RKO (cell line): Measurements from ENCODE around the gene PLA2G2D.

Source experiments
- DNase-seq: peaks from one replicate; pipeline ENCODE4 v3.0.0-alpha.2; 2016; ENCODE audit warnings: low spot score

PLA2G2D gene, protein sequence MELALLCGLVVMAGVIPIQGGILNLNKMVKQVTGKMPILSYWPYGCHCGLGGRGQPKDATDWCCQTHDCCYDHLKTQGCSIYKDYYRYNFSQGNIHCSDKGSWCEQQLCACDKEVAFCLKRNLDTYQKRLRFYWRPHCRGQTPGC

DNA sequence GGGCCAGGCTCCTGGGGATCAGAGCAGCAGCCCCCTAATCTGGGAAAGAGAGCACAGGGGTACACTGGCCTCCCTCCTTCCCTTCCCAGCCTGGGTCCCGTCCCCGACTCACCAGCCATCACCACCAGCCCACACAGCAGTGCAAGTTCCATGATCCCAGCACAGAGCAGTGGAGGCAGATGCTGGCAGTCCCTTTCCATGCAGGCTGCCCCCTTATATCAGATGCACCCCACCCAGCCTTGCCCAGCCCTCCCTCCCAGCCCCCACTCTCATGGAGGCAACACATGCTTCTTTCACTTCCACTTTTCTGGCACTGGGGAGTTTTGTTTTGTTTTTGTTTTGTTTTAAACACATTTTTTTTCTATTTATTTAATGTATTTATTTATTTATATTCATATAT is at the start of gene PLA2G2D:
Gene PLA2G2D, minus strand, starts transcription at position 190 of the 400 bp plus-strand sequence. Its CDS starts 38 bp downstream, at position 152.
- no peak for DNase-seq

DNA sequence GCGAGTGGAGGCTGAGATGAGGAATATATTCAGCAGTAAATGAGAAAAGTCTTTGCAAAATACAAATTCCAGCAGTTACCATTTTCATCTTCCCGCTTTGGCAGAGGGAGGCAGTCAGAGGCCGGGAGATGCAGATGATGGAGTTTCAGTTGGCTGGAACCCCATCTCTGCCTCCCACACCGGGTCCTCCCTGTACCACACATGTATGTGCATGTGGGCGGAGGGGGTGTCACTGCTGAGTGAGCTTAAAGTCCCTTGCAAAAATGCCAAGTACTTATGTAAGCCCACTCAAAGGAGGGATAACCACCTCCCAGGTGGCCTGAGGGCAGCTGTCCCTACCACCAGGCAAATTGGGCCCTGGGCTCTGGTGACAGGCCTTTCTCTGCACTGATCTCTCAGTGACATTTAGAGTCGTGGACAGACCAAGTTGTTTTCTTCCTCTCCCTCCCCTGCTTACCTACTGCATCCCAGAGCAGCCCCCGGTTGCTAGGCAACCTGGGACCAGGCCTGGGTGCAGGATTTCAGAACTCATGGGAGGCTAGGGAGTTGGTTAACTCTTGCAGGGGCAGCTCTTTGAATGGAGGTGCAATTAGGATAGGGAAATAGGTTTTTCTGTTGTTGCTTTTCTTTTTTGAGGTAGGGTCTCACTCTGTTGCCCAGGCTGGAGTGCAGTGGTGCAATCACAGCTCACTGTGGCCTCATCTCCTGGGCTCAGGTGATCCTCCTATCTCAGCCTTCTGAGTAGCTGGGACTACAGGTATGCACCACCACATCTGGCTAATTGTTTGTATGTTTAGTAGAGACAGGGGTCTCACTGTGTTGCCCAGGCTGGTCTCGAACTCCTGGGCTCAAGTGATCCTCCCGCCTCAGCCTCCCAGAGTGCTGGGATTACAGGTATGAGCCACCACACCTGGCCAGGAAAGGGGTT is 49.5 kb upstream of the PLA2G2D start:
- no peak for DNase-seq

DNA sequence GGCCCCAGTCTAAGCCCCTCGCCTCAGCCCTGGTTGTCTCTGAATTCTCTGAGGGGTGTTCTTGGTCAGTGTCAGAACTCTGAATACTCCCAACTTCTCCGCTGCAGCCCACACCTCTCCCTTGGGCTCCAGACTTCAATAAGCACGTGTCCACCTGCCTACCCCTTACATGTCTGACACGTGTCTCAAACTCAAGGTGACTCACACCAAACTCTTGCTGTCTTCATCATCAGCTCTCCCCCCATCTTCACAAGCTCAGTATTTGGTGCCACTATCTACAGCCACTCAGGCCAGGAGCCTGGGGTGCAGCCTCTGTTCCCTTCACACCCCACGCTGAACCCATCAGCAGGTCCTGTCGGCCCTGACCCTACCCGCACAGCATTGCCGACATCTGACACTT is 47.8 kb upstream of the PLA2G2D start:
- DNase-seq = no peak

DNA sequence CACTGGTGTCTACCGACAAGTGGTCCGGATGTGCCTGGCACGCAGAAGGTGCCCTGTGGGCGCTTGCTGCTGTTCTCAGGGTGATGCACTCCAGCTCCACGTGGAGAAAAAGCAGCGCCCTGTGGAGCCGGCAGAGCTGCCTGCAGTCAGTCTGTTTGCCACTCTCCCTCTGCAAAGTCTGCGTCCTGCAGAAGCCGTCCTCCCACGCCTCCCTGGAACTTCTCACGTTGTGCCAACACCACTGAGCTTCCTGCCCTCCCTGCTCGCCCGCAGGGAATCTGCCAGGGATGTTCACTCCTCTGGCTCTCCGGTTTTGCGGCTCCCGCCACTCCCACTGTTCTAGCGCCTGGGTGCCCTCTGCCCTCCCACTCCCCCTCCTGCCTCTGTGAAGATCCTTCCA is 46.7 kb upstream of the PLA2G2D start:
- DNase-seq = no peak

- DNase-seq = peak; percentile 5
Measured at GRCh38 chr1:20165522-20165951, 46.2 kb upstream of the PLA2G2D start.

DNA sequence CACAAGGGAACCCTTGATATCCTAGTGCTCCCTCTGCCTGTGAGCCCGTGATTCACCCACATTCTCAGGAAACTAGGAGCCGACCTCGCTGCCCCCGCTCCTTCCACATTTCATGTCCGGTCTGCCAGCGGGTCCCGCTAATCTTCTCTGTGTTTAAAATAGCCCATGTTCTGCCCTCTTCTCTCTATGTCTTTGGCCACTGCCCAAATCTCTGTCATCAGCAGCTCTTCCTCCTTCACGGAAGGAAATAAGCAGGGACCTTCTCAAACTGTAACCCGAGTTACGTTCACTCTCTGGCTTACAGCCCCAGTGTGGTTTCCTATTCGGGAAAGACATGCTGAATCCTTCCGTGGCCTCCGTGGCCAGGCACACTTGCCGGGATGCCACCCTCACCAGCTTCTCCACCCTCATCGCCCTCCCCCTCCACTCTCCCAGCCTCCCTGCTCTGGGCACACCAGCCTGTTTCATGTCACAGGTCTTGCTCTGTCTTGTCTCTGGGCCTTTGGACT is 45.4 kb upstream of the PLA2G2D start:
- no peak for DNase-seq

GRCh38 chr1:20160034-20160433 is 40.7 kb upstream of the PLA2G2D start:
- no peak for DNase-seq

- DNase-seq = no peak
Measured at GRCh38 chr1:20158358-20159070, 39.2 kb upstream of the PLA2G2D start.

DNA sequence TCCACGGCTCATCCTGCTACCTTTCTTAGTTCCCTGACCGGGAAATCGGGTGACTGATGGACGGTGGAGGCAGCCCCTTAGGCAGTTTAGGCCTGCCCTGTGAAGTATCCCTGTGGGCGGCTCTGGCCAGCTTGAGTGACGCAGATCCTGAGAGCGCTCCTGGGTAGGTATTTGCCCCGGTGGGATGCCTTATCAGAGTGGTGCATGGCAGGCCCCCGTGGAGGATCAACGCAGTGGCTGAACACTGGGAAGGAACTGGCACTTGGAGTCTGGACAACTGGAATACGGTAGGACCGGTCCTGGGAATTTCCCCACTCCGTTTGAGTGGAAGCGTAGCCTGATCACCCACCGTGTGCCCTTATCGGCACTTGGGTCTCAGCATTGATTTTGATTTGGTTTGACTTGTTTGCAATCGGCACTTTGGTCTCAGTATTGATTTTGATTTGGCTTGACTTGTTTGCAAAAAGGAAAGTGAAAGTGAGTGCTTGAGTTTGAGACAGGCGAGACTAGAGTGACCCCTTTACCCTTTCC is 35.0 kb upstream of the PLA2G2D start:
- no peak for DNase-seq

DNA sequence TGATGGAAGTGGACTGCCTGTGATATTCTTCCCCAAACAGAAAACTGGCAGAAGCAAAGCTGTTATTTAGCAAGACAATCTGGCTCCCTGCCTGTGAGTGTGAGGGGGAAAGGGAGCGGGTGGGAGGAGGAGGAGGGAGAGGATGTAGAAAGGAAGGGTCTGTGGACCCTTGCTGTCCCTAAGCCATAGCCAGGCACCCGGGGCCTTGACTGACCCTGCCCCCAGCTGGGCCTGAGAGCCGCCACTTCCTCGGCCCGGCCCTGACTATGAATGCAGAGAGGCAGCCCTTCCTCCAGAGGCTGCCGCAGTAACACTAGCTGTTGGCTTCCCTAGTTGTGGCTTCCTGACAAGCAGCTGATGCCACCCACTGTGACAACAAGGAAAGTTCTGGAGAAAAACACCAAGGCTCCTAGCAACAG is 33.7 kb upstream of the PLA2G2D start:
- no peak for DNase-seq

DNA sequence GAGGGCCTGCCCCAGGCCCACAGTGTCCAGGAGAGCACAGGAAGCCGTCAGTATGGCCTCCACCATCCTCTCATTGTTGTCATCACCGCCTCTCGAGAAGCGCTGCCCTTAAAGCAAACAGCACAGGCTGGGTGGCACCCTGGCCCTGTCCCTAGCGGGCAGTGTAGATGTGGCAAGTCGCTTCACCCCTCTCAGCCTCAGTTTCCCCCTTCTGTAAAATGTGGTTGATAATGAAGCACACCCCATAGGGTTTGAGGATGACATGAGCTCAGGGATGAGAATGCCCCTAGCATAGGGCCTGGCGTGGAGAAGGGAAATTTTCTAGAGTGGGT is 33.2 kb upstream of the PLA2G2D start:
- DNase-seq = no peak

GRCh38 chr1:20151906-20152598 is 32.7 kb upstream of the PLA2G2D start:
- DNase-seq = peak; percentile 81

DNA sequence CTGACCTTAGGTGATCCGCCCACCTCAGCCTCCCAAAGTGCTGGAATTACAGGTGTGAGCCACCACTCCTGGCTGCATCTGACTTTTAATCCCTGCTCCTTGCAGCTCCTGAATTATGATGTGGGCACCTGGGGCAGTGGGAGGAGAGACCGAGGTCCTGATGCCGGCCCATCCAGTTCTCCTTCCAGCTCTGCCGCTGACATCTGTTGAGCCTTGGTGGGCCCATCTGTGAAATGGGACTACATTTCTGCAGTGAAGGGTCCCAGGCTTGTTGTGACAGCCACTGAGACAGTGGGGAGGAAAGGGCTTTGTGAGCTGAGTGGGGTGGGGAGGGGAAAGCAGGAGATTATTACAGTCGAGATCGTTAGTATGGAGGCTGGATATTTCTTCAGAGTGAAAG is 31.6 kb upstream of the PLA2G2D start:
- DNase-seq = no peak

GRCh38 chr1:20150326-20150705 is 31.0 kb upstream of the PLA2G2D start:
- no peak for DNase-seq

DNA sequence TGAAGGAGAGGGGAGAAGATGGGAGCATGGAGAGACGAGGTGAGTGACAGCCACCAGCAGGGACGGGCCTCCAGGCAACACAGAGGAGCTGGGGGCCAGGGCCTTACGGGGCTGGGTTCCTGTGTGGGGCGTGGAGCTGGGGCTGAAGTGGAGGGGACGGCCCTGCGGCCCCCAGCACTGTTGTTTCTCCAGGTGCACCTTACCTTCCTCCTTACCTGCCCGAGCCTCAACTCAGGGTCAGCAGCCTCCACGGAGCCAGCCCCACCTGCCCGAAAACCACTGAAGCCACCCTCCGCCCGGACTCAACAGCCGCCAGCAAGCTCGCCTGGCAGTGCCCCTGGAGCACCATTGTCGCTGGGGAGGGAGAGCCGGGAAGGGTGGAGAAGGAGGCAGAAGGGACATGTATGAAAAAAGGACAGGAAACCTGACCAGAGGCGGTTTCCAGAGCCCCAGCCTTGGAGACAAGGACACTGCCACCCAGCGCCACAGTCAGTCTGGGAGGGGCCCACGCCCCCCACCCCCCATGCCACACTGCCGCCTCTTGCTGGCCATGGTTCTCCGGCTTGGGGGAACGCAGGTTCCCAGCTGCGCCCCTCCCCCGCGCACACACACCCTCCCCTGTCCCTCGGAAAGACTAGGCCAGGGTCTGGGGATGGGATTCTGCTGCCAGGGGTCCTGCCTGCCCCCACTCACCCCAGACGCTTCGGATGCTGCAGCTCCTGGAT is 30.4 kb upstream of the PLA2G2D start:
- DNase-seq = no peak

DNA sequence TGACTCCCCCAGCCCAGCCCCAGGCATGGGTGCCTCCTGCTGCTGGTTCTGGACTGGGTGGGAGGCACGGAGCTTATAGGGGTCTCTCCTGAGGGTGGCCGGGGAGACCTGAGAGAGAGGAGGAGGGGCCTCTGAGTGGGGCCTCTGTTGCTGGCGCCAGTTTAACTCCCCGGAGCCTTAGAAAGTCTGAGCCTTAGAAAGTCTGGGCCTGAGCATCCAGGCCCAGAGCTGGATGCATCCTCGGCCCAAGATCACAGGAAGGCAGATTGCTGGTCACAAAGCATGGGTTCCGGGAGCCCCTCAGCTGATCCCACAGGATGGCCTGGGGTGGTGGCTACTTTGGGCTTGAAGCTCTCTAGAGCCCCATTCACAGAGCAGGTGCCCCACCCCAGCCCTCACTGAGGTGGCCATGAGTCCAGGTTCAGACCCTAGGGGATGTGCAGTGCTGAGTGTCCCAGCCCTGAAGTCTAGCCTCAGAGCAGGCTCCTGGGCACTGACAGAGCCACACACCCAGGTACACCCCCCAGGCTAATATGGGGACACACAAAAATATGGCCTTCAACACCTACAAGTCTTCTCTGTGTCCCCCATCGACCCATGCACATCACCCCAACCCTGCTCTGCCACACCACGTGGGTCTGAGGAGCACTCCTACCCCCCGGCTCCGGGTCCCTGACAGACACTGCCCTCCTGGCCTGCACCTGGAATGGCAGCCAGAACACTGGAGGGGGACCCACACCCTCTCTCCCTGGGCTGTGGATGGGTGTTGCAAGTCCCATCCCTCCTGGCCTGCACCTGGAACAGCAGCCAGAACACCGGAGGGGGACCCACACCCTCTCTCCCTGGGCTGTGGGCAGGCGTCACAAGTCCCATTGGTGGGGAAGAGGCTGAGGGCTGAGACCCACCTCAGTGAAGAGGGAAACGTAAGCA is 29.5 kb upstream of the PLA2G2D start:
- DNase-seq = no peak

DNA sequence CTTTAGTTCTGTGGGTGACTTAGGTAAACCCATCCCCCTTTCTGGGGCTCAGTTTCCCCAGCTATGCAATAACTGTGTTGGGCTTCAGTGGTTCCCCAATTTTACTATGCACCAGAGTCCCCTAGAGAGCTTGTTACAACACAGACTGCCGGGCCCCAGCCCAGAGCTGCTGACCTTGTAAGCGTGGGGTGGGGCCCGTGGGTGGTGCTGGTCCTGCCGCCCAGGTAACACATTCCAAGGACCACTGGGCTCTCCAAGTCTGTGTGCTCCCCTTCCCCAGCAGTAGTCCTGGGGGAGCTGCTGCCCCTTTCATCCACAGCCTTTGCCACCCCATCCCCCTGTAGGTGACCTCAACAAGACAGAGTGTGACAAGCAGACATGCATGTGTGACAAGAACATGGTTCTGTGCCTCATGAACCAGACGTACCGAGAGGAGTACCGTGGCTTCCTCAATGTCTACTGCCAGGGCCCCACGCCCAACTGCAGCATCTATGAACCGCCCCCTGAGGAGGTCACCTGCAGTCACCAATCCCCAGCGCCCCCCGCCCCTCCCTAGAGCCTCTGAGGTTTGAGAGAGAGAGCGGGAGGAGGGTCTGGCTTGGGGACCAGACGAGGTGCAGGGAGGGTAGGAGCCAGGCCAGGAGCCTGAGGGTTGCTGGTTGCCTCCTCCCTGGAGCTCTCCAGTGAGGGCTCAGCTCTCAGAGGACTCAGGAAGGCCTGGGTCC is 28.7 kb upstream of the PLA2G2D start:
- DNase-seq = no peak

- DNase-seq = no peak
Measured at GRCh38 chr1:20143734-20144565, 24.6 kb upstream of the PLA2G2D start.

GRCh38 chr1:20143318-20143717 is 24.0 kb upstream of the PLA2G2D start:
- DNase-seq = no peak
